ENCODE measurements around the gene PRKG1. TPM values are rescaled to one million over a fixed set of nuclear protein-coding genes. Genes with fewer than 3 reads are reported as not detected.

The PRKG1 gene
- polyA plus RNA-seq, 3 donors: 12.9 to 15.4 (median 13.7) TPM

DNA sequence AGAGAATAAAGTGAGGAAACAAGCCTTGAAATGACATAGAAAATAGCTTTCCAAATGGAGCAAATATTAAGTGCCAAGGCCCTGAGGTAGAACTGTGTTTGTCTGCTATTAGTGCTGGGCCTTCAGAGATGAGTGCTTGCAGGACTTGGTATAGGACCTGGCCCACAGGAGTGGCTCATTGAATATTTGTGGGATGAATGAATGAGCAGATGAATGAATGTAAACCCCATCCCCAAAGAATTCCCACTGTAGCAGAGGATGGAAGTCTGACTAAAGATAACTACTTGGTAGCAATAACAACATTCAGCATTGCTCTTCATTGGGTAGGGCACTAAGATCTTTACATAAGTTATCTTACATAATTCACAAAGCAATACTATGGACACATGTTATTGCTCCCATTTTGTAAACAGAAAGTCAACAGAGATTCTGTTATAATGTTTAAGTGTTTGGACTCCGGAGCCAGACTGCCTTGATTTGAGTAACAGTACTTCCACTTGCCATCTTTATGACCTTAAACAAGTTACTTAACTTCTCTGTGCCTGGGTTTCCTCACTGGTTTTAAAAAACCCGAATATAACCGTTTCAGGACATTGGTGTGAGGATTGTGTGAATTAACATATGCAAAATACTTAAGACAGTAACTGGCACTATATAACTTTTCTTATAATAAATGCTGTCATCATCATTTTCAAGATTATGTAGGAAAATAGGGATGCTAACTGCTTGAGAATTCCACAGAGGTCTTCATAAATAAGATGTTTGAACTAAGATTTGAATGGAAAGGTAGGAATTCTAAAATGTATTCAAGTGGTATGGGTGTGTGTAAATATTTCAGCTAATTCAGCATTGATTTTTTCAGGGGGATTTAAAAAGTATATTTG is 141.9 kb downstream of the PRKG1 start:
- DNase-seq (ENCODE audit: low read depth in 3 of 3, low spot score in 2 of 3): no peak

DNA sequence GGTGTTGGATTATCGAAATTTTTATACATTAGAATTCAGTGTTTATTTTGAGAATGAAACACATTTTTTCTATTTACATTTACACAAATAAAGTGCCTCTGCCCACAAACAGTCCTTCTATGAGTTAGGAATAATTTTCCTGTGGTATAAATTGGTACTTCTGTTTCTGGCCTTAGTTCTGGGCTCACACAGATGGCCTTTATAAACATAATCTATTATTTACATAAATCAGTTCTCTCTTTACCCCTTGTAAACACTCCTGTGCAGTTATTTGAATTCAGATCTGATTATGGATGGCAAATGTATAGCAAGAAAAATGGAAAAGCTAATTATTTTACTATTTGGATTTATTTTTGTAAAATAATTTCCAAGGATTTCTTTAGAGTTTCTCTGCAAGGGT is 143.2 kb downstream of the PRKG1 start:
- no peak for DNase-seq (ENCODE audit: low read depth in 3 of 3, low spot score in 2 of 3)

DNA sequence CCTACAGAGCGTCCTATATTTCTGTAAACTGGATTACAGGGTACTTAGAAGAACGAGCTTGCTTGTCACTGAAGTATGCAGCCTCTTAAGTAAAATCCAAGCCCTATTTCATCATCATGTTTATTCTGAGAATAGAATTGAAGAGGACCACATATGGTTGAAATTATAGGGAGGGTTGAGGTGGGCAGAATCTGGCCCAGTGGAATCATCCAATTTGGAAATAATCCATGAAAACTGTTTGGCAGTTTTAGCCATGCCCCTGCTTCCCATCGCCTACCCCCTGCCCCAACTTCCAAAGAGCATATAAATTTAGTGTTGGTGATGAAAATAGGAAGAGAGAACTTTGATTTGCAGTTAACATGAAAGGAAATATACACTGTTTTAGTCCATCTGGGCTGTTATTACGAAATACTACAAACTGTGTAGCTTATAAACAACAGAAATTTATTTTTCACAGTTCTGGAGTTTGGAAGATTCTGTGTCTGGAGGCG is 150.4 kb downstream of the PRKG1 start:
- no peak for DNase-seq (ENCODE audit: low read depth in 3 of 3, low spot score in 2 of 3)

DNA sequence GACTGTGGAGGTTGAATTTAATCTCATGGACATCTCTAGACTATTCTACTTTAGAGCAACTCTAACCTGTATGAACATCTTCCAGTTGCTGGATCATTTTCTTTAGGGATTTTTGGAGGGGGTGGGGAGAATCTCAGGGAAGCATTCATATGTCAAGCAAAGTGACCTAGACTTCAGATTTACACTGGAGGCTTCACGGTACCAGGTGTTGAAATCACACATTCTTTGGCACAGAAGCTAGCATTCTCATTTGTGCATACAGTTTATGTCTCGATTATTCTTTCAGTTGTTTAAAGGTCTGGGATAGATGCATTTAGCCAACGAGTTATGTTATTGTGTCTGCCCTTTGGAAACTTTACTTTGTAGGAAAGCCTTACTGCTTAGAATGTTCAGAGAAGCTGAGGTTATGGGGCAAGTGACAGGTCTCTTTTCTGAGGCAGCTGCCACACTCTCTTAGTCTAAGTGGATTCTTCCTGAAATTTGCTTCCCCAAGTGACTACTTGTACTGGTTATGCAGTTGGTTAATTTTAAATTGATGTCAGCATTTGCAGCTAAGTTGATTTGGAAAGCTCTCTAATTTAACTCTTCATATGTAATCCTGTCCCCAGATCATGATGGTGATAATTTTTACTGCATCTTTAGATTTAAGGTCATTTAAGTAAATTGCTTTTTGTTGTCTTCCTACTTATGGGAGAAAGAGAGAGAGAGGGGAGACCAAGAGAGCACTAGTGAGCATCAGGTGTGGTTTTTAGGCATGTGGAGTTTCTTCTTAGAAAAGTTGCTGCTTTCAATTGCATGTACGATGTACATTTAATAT is 153.8 kb downstream of the PRKG1 start:
- DNase-seq (ENCODE audit: low read depth in 3 of 3, low spot score in 2 of 3): no peak

DNA sequence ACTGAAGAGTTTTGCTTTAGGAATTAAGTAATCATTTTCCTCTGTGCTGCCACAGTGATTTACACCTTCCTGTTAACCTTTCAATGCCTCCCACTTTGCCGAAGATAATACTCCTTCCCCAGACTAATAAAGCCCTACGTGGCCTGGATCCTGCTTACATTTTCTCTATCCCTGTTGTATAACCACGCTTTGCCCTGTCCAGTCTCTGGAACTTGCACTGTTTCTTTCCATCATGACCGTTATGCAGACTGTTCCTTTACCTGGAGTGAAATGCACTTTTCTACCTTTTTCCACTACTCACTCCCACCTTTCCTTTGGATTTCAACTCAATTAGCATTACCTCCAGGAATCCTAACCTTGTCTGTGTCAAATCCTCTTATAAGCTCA is 154.4 kb downstream of the PRKG1 start:
- DNase-seq (ENCODE audit: low read depth in 3 of 3, low spot score in 2 of 3): no peak

DNA sequence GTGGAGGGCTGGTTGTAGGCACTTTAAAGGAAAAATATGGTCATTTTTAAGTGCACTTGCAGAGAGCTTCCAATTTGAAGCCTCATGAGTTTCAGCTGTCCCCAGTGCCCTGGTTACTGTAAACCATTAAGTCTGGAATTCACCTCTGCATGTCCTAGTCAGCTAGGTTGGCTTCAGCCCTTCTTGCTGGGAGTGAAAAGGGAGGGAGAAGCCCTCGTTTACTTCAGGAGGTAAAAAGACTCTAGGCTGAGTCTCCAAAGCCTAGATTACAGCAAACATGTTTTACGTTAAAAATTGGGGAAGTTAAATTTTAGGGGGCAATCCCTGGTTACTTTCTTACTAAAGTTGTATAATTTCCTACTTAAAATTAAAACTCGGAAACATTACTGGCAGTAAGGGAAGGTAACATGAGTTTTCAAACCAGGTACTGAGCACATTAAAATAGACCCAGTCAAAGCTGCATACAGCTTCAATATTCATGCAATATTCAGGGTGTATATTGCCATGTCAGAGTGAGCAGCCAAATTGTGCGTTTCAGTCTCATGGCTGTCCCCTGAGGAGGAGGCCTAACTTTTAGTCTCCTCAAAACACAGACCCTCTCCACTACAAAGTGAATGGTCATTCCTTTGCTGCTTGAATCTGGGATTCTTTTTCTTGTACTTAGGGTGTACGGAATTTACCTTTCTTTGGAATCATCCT is 156.7 kb downstream of the PRKG1 start:
- no peak for DNase-seq (ENCODE audit: low read depth in 3 of 3, low spot score in 2 of 3)

DNA sequence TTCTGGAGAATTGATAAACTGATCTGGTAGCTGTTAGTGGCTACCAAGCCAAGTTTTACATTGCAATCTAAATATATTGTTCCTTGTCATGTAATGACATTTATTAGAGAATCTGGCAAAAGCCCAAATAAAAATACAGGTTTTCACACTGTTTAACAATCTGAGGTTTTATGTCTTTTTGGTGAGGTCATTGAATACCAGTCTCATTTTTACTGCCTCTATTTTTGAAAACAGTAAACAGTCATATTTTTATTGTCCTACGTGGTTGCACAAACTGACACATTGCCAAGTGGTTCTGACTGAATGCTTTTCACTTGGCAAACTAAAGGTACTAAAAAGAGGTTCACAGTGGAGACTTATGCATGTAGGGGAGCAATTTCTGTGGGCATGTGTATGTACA is 157.5 kb downstream of the PRKG1 start:
- no peak for DNase-seq (ENCODE audit: low read depth in 3 of 3, low spot score in 2 of 3)

DNA sequence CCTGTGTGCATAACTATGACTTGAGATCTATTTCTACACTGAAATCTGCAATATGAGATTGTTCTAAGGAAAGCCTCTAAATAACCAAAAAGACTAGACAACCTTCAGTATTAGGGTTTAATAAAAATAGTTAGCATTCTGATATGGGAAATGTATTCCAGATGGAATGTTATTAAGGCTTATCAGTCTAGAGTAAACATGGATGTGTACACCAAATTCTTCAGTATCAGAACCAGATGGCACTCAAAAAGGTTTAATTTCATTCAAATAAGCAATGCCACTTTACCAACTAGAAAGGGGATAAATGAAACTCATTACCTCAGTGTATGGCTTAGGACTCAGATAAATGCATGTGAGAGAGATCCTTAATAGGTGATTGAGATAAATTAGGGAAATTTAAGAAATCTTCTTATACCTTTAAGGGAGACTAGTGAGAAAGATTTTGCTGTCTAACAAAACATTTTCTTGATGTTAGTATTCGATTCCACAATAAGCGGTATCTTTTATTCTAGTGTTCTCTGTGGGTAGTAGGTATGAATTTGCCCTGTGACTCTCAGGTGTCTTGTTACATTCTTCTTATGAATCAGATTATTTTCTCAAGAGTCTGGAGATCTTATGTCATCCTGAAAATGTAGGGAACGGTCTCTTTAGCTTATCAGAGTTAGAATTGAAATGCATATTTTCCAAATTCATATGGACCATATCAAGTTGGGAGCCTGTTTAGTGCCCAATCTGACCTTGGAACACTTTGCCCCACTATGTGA is 159.2 kb downstream of the PRKG1 start:
- DNase-seq (ENCODE audit: low read depth in 3 of 3, low spot score in 2 of 3): no peak

DNA sequence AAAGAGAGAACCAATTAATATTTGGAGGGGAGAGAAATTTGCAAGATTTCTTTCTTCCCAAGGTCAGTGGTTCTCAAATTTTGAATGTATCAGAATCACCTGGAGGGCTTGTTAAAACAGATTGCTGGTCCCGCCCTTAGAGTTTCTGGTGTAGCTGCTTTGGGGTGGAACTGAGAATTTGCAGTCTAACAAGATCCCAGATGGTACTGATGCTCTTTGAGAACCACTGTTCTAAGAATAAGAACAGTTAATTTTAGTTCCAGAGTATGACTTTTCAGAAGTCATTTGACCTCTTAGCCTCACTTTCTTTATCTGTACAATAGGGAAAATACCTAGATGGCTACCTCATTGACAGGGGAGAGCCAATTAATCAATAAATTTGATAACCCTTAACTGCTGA is 161.6 kb downstream of the PRKG1 start:
- no peak for DNase-seq (ENCODE audit: low read depth in 3 of 3, low spot score in 2 of 3)

DNA sequence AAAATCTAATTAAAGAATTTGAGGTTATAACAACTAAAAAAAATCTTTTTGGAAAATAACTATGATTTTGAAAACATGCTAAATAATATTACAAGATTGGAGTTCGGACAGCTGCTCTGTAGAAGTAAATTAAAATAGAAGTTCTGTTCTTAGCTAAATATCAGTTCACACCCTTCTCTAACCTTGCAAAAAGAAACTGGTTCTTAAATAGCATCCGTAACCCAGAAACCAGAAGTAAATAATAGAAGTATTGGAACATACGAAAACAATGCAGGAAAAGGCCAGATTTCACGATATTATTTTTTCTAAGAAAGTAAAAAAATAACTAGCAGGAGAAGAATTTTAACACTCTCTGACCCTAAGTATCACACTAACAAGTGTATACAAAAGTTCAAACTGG is 164.7 kb downstream of the PRKG1 start:
- DNase-seq (ENCODE audit: low read depth in 3 of 3, low spot score in 2 of 3): no peak

DNA sequence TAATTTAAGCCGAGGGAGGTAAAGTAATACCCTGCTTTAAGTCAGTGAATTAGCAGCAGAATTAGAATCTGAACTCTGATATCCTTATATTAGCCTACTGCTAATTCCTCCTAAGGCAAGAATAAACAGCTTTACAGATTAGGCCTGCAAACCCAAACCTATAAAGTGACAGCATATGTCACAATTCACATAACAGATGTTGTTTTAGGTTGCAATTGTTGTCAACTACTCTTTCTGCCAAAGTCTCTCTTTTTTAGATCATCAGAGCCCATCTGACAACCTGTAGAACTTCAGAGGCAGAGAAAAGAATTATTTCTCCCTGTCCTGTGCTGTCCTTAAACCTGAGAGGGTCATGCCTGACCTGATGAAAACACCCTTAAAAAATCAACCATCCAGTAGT is 167.2 kb downstream of the PRKG1 start:
- no peak for DNase-seq (ENCODE audit: low read depth in 3 of 3, low spot score in 2 of 3)

DNA sequence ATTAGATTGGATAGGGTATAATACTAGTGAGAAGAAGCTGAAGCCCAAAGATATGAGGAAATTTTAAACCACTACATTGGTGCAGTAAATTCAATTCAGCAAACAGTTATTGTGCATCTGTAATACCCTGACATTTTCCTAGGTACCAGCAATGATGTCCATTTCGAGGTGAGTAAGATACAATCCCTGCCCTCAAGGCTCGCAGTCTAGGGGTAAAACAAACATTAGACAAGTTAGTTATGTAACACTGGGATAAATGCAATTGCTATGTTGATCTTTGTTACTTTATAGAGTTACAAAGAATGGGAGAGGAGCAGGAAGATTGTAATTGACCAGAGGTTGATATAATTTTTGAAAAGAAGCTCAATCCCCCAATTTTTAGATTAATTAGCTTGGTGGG is 168.1 kb downstream of the PRKG1 start:
- DNase-seq (ENCODE audit: low read depth in 3 of 3, low spot score in 2 of 3): no peak

DNA sequence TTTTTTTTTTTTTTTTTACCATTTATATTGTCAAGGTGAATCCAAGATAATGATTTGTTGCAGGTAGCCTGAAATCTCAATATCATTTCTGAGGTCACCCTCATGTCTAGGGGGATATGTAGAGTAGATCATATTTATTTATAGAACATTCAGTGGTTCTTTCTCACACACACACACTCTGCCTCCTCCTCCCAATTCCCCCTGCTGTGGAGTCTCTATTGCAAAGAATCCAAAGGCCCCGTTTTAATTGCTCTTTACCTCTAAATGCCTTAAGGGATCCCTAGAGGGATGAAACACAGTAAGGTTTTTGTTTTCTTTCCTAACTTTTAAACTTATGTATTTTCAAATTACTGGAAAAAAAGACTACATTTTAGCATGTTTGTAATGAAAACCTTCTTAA is 170.0 kb downstream of the PRKG1 start:
- DNase-seq (ENCODE audit: low read depth in 3 of 3, low spot score in 2 of 3): no peak

DNA sequence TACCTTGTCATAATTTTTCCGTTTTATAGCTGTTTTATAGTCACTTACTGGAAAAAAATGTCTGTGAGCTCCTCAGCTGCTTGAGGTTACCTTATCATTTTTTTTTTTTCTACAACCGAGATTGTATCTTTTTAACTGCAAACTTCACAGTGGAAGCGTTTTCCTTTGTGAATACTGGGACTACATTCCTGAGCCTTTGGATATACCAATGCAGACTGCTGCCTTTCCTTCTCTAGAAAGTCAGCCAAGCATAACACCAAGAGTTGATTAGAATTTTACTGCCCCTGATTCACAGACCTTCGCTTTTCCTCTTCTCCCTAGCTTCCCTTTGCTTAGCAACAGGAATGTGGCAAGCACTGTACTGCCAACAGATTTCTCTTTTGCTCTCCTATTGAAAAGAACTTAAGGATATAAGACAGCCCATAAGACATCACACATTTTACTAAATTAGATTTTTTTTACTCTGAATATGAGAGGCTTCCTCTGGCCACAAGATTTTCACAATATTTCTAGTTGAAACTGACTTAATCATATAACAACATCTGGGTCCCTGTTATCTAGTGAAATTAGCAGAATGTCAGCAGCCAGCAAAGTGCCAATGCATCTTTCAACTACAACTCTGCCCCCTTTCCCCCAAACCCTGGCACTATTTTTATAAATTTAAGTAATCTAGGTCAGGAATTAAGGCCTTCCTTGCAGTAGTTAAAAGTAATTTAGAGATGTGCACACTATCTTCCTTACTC is 170.6 kb downstream of the PRKG1 start:
- DNase-seq (ENCODE audit: low read depth in 3 of 3, low spot score in 2 of 3): peak; percentile 45 to 61 (median 50)

DNA sequence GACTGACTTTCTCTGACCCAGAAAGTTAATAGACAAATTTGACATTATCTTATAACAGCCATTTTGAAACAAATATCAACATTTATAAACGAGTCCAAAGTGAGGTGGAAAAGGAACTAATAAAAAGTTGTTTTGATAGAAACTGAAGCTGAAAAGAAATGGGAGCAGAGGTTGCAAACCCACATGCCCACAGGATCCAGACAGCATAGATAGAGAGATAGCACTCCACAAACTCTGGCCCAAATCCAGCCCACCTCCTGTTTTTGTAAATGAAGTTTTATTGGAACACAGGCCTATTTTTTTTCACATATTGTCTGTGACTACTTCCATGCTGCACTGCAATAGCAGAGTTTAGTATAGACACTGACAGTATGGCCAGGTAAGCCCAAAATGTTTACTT is 171.9 kb downstream of the PRKG1 start:
- DNase-seq (ENCODE audit: low read depth in 3 of 3, low spot score in 2 of 3): no peak

DNA sequence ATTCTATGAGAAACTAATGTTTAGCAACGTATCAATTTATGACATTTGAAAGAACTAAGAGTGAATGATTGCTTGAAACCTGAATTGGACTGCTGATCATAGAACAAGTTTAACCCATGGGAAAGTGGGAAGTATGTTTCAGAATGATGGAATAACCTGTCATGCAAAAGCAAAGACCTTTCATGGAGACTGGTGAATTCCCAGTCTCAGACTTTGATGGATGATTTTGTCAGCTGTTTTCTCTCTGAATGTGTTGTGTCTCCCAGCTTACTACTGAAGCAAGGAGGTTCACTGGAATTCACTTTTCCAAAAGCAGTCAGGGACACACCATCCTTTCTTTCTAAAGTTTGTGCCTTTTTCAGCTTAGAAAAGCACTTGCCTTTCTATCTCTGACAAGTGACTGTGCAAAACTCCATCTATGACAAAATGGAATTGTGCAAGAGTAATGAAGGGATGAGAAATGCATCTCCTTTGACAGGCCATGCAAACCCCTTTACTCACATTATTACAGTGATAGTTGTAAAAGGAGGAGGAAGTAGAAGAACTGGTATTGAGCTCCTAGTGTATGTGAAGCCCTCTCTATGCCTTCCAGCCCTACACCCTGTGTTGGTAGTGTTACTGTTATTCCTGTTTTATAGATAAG is 176.1 kb downstream of the PRKG1 start:
- no peak for DNase-seq (ENCODE audit: low read depth in 3 of 3, low spot score in 2 of 3)

DNA sequence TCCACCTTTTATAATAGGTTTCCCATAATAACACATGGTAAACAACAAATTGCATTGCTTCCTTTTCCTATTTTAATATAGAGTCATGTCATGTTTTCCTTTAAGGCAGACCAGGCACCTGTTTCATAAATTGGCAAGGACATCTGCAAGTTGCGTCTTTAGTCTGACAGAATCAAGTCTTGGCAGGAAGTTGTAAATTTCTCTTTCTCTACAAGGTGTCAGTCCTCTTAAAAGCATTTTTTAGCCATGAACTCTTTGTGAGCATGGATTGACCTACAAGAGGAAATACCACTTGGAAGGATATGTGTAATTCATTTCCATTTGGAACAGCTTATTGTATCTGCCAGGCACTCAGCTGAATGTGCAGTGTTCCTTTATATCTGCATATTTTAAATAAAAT is 176.8 kb downstream of the PRKG1 start:
- no peak for DNase-seq (ENCODE audit: low read depth in 3 of 3, low spot score in 2 of 3)

DNA sequence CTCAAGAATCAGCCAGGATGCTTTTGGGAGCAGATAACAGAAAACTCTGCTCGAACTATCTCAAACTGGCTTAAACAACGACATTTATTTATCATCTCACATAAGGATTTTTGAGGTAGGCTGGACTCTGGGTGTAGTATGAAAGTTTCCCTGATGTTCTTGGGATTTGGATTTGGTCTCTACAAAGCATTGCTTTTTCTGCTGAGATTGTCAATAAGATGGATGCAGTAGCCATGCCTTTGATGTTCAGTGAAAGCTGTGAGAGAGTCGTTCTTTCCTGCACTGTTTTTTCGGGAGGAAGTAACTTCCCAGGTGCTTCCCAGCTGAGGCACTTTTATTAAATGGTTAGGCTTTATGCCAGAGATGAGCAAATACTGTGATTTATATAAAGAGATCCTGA is 181.1 kb downstream of the PRKG1 start:
- DNase-seq (ENCODE audit: low read depth in 3 of 3, low spot score in 2 of 3): no peak

DNA sequence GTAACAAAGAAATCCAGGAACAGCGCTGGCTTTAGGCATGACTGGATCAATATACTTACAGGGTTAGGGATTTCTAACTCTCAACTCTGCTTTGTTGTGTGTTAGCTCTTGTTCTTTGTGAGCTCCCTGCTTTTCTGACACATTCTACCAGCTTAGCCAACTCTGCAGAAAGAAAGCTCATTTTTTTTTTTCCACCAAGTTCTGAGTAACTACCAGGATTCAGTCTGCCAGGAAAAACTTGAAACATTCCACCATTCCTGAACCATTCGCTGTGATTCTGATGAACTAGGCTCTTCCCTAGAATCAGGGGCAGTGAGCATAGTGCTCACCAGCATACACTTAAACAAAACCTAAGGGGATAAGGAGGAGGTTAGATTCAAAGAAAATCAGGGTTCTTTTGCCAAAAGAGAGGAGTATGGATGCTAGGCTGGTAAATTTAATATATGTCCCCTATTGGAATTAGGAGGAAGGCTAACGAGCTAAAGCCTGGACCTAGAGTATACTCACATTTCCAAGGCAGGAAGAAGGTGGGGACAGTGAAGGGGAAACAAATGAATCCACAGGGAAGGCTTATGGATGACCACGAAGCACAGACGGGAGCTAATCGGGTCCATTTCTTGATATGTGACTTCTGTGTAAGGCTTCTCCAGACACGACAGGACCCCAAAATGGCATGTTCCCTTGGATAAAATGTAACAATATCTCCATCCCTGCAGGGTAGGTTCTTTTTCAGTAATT is 183.4 kb downstream of the PRKG1 start:
- no peak for DNase-seq (ENCODE audit: low read depth in 3 of 3, low spot score in 2 of 3)

All from right renal cortex interstitium (tissue), 3 donors.